GM12891 (cell line): Measurements from ENCODE around the gene MAGEC1.

Experiments used
- DNase-seq: peaks from one replicate; pipeline ENCODE4 v3.0.0; 2011; ENCODE audit warnings: low spot score; ENCODE audit not compliant: insufficient read length
- FAIRE-seq: peaks from 2 replicates; lab custom pipeline; 2011; peaks lifted over from hg19 to GRCh38; lab: Jason Lieb, UNC
- PAX5 ChIP-seq: IDR thresholded peaks from 2 replicates; pipeline ENCODE4 v1.6.1; 2011; ENCODE audit warnings: low read length, moderate library complexity, mild to moderate bottlenecking; ENCODE audit not compliant: insufficient read depth, severe bottlenecking
- POLR2A ChIP-seq: IDR thresholded peaks from 2 replicates; pipeline ENCODE4 v1.6.1; 2011; ENCODE audit warnings: low read depth, low read length, control low read depth
- POLR2AphosphoS5 ChIP-seq: IDR thresholded peaks from 2 replicates; pipeline ENCODE4 v1.6.1; 2011; ENCODE audit warnings: low read depth, low read length, control low read depth
- POU2F2 ChIP-seq: IDR thresholded peaks from 2 replicates; pipeline ENCODE4 v1.6.1; 2011; ENCODE audit warnings: low read depth, mild to moderate bottlenecking, control low read depth, low read length, moderate library complexity
- SPI1 ChIP-seq: IDR thresholded peaks from 2 replicates; pipeline ENCODE4 v1.6.1; 2011; ENCODE audit warnings: low read depth, low read length, control low read depth
- TAF1 ChIP-seq: IDR thresholded peaks from 2 replicates; pipeline ENCODE4 v1.6.1; 2011; ENCODE audit warnings: low read depth, low read length, control low read depth

The MAGEC1 gene

GRCh38 chrX:141934059-141934641 lies 30.5 kb downstream of the MAGEC1 start:
- no peak for TF ChIP-seq TAF1
- FAIRE-seq (no peak), DNase-seq (no peak)

GRCh38 chrX:141935645-141936044 lies 32.0 kb downstream of the MAGEC1 start:
- FAIRE-seq: no peak
- no peak for DNase-seq
- TF ChIP-seq POLR2AphosphoS5 (no peak), POLR2A (no peak), PAX5 (no peak), TAF1 (no peak), POU2F2 (no peak), SPI1 (no peak)

- TF ChIP-seq POLR2AphosphoS5: no peak
- DNase-seq: no peak
- FAIRE-seq: no peak
Observed at GRCh38 chrX:141936080-141936479, 32.4 kb downstream of the MAGEC1 start.

- TF ChIP-seq POU2F2 (no peak), POLR2AphosphoS5 (no peak), TAF1 (no peak), POLR2A (no peak), PAX5 (no peak), SPI1 (no peak)
- DNase-seq (no peak), FAIRE-seq (no peak)
Observed at GRCh38 chrX:141941234-141941633, 37.5 kb downstream of the MAGEC1 start.

- DNase-seq (no peak), FAIRE-seq (no peak)
- TF ChIP-seq POU2F2 (no peak), SPI1 (no peak), POLR2AphosphoS5 (no peak), POLR2A (no peak), PAX5 (no peak), TAF1 (no peak)
Observed at GRCh38 chrX:141945426-141945825, 41.7 kb downstream of the MAGEC1 start.

- TF ChIP-seq TAF1: no peak
- TF ChIP-seq PAX5: no peak
- TF ChIP-seq POLR2AphosphoS5: no peak
- TF ChIP-seq POLR2A: no peak
- no peak for TF ChIP-seq POU2F2
- DNase-seq: no peak
- FAIRE-seq: no peak
Observed at GRCh38 chrX:141947350-141947749, 43.7 kb downstream of the MAGEC1 start.

- no peak for TF ChIP-seq POLR2A
- TF ChIP-seq POU2F2: no peak
- no peak for TF ChIP-seq POLR2AphosphoS5
- no peak for TF ChIP-seq TAF1
- TF ChIP-seq PAX5: no peak
- TF ChIP-seq SPI1: no peak
- DNase-seq (no peak), FAIRE-seq (no peak)
Observed at GRCh38 chrX:141952603-141953002, 48.9 kb downstream of the MAGEC1 start.

GRCh38 chrX:141958675-141959074 lies 55.0 kb downstream of the MAGEC1 start:
- DNase-seq (no peak), FAIRE-seq (no peak)
- TF ChIP-seq SPI1 (no peak), POU2F2 (no peak), PAX5 (no peak), TAF1 (no peak), POLR2A (no peak), POLR2AphosphoS5 (no peak)
